CD14-positive monocyte (primary cell): ENCODE data around the gene SERP2. TPM values are rescaled to one million over a fixed set of nuclear protein-coding genes. Genes with fewer than 3 reads are reported as not detected.

Experiments used
- DNase-seq, 3 donors: peaks; one replicate each; pipeline ENCODE4 v3.0.0-alpha.2; 2011 to 2022
- H2AFZ ChIP-seq: 2 replicates; pipeline ENCODE4 v1.6.0; 2012; ENCODE audit warnings: mild to moderate bottlenecking, low read depth, low read length, inconsistent platforms; ENCODE audit not compliant: insufficient read depth, poor library complexity, severe bottlenecking
- H3K27ac ChIP-seq, 2 donors: 1 replicate in 1 of 2; 2 replicates in 1 of 2; pipeline ENCODE4 v1.5.1; 2012 to 2013; ENCODE audit warnings: low read length in 2 of 2, control low read depth in 1 of 2, inconsistent platforms in 1 of 2, low read depth in 1 of 2, mild to moderate bottlenecking in 1 of 2
- H3K27me3 ChIP-seq, 2 donors: one replicate each; pipeline versions ENCODE4 v1.6.0 to v1.6.1; 2011 to 2013; ENCODE audit warnings: low read length in 2 of 2; ENCODE audit not compliant: control insufficient read depth in 2 of 2, insufficient read depth in 2 of 2
- H3K36me3 ChIP-seq, 2 donors: replicated peaks in 1 of 2; 1 replicate in 1 of 2; 2 replicates in 1 of 2; pipeline versions ENCODE4 v1.5.1 to v1.6.1; 2012 to 2013; ENCODE audit warnings: low read length in 2 of 2, control low read depth in 1 of 2, inconsistent platforms in 1 of 2, mild to moderate bottlenecking in 1 of 2; ENCODE audit not compliant: insufficient read depth in 2 of 2, control insufficient read depth in 1 of 2
- H3K4me1 ChIP-seq, 2 donors: 1 replicate in 1 of 2; 2 replicates in 1 of 2; pipeline versions ENCODE4 v1.5.1 to v1.6.1; 2012 to 2013; ENCODE audit warnings: low read length in 2 of 2, control low read depth in 1 of 2, inconsistent platforms in 1 of 2, mild to moderate bottlenecking in 1 of 2, moderate library complexity in 1 of 2; ENCODE audit not compliant: insufficient read depth in 2 of 2, control insufficient read depth in 1 of 2
- H3K4me2 ChIP-seq: replicated peaks from 2 replicates; pipeline ENCODE3; 2012; ENCODE audit warnings: low read length, moderate library complexity, mild to moderate bottlenecking; ENCODE audit not compliant: poor library complexity, severe bottlenecking; ENCODE audit errors: extremely low read depth
- H3K4me3 ChIP-seq, 3 experiments: fragments of 200-600 bp in 1 of 3; sonication (generic) in 1 of 3; replicated peaks in 1 of 3; 1 replicate in 2 of 3; 2 replicates in 1 of 3; pipeline ENCODE4 v1.5.1; 2011 to 2013; ENCODE audit warnings: low read length in 3 of 3, mild to moderate bottlenecking in 3 of 3, control low read depth in 2 of 3, low read depth in 2 of 3, inconsistent platforms in 1 of 3, moderate library complexity in 1 of 3
- H3K79me2 ChIP-seq: 2 replicates; pipeline ENCODE4 v1.6.0; 2012; ENCODE audit warnings: mild to moderate bottlenecking, control low read depth, inconsistent platforms, low read length, moderate library complexity; ENCODE audit not compliant: insufficient read depth
- H3K9ac ChIP-seq: 2 replicates; pipeline ENCODE4 v1.6.0; 2017; ENCODE audit warnings: low read length, mild to moderate bottlenecking; ENCODE audit not compliant: insufficient read depth, poor library complexity, severe bottlenecking
- H3K9me3 ChIP-seq, 2 donors: replicated peaks in 1 of 2; 1 replicate in 1 of 2; 2 replicates in 1 of 2; pipeline versions ENCODE4 v1.5.1 to v1.6.1; 2012 to 2013; ENCODE audit warnings: low read length in 2 of 2, control low read depth in 1 of 2; ENCODE audit not compliant: control insufficient read depth in 1 of 2, insufficient read depth in 1 of 2
- H4K20me1 ChIP-seq: 2 replicates; pipeline ENCODE4 v1.6.0; 2012; ENCODE audit warnings: mild to moderate bottlenecking, low read length, control low read depth, moderate library complexity; ENCODE audit not compliant: insufficient read depth
- H3K27ac Mint-ChIP-seq, 7 donors: one replicate each; pipeline ENCODE4 v1.8.0; 2020; ENCODE audit warnings: mild to moderate bottlenecking in 7 of 7, mixed read lengths in 7 of 7, moderate library complexity in 6 of 7, inconsistent platforms in 2 of 7
- H3K27me3 Mint-ChIP-seq, 3 donors: one replicate each; pipeline ENCODE4 v1.8.0; 2021 to 2022; ENCODE audit warnings: low read depth in 3 of 3, mild to moderate bottlenecking in 3 of 3, mixed read lengths in 3 of 3, moderate library complexity in 3 of 3, inconsistent platforms in 1 of 3
- H3K36me3 Mint-ChIP-seq, 2 donors: one replicate each; pipeline ENCODE4 v1.8.0; 2020; ENCODE audit warnings: mixed read lengths in 2 of 2, inconsistent platforms in 1 of 2, mild to moderate bottlenecking in 1 of 2
- H3K4me1 Mint-ChIP-seq: one replicate; pipeline ENCODE4 v1.8.0; 2020; ENCODE audit warnings: mild to moderate bottlenecking, mixed read lengths
- H3K4me3 Mint-ChIP-seq, 2 donors: one replicate each; pipeline ENCODE4 v1.8.0; 2020; ENCODE audit warnings: mild to moderate bottlenecking in 2 of 2, mixed read lengths in 2 of 2, moderate library complexity in 1 of 2
- H3K9me3 Mint-ChIP-seq, 7 donors: one replicate each; pipeline ENCODE4 v1.8.0; 2020 to 2022; ENCODE audit warnings: mixed read lengths in 7 of 7, mild to moderate bottlenecking in 6 of 7, moderate library complexity in 6 of 7, inconsistent platforms in 2 of 7
- CTCF ChIP-seq: fragments of 200-600 bp; IDR thresholded peaks from one replicate; pipeline ENCODE4 v1.8.0; 2022; ENCODE audit warnings: antibody characterized with exemption, mild to moderate bottlenecking
- WGBS: methylation state at CpG from one replicate; pipeline ENCODE4 v1.1.5; 2013; ENCODE audit warnings: missing lambda C conversion rate; ENCODE audit not compliant: insufficient coverage; 5-methylcytosine and 5-hydroxymethylcytosine counted together
- intact Hi-C, 2 donors: fragments of 100-400 bp; cut with micrococcal nuclease; formaldehyde crosslinking; loops; one replicate each; pipeline versions ENCODE4 v1.15.0 to v1.15.1; 2023
- polyA plus RNA-seq, 3 donors: library from polyadenylated mRNA; depleted of rRNA in 1 of 3; unstranded in 2 of 3; stranded (reverse) in 1 of 3; fragments of 300-500 nt in 2 of 3; fragments of >200 nt in 1 of 3; fragmentation: Illumina TruSeq in 2 of 3; gene quantifications; 1 replicate in 2 of 3; 2 replicates in 1 of 3; pipeline ENCODE4 v1.2.3, GENCODE V29; 2012 to 2021

Gene SERP2
- polyA plus RNA-seq, 3 donors, result not detected

DNA sequence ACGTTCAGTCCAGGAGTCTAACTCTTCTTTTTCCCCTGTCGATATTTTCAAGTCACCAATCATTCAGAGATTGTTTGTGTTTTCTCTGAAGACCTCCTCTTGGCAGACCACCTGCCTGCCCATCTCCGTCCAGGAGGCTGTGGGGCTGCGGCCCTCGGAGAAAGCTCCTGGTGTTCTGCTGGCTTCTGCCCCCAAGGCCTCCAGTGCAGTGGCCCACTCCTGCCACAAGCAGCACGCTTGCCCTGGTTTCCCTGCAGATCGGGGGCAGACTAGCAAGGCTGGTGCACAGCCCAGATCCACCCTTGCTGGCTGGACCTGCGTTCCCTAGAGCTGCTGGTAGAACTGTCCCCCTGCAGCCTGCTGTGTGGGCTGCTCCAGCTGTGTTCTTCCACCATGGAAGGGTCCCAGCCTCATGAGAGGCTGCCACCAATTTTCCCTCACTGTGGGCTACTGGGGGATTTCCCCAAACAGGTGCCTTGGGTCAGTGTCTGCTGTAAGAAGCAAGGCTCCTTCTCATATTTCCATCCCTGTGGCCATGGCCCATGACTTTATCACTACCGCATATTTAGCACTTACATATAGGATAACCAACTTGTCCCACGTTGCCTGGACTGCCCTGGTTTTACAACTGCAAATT, 43.6 kb upstream of the SERP2 start:
- Histone ChIP-seq H4K20me1 (no peaks in the 10 kb centered on the region), H3K4me1 (no peaks in the 10 kb centered on the region), H3K27me3 (no peaks in the 10 kb centered on the region), H3K4me2 (no peak overlapping the region), H2AFZ (no peak overlapping the region), H3K9ac (no peak overlapping the region), H3K79me2 (no peaks in the 10 kb centered on the region), H3K27ac (no peak overlapping the region), H3K9me3 (no peaks in the 10 kb centered on the region), H3K36me3 (no peaks in the 10 kb centered on the region), H3K4me3 (no peak overlapping the region)
- Mint-ChIP-seq H3K36me3 (no peaks in the 10 kb centered on the region), H3K4me3 (no peak overlapping the region), H3K27me3 (peaks cover 1 to 7% (median 2%) of the 10 kb centered on the region in 3 donors), H3K9me3 (peaks cover 0 to 5% (median 2%) of the 10 kb centered on the region in 7 donors), H3K27ac (no peak overlapping the region), H3K4me1 (peaks cover 4% of the 10 kb centered on the region)
- 95% methylated on average over 8 of the region's 10 CpGs for WGBS
- DNase-seq, result no peak
- intact Hi-C loops, result no loop called here
- no peak for TF ChIP-seq CTCF

GRCh38 chr13:44331446-44331845, 42.2 kb upstream of the SERP2 start:
- Histone ChIP-seq H3K27me3 (no peaks in the 10 kb centered on the region), H3K9me3 (no peaks in the 10 kb centered on the region), H3K27ac (no peak overlapping the region), H3K4me1 (no peaks in the 10 kb centered on the region), H4K20me1 (no peaks in the 10 kb centered on the region), H3K79me2 (no peaks in the 10 kb centered on the region), H3K4me3 (no peak overlapping the region), H2AFZ (no peak overlapping the region), H3K4me2 (no peak overlapping the region), H3K36me3 (no peaks in the 10 kb centered on the region), H3K9ac (no peak overlapping the region)
- peaks cover 1 to 7% (median 2%) of the 10 kb centered on the region in 3 donors for H3K27me3 Mint-ChIP-seq
- no peaks in the 10 kb centered on the region for H3K36me3 Mint-ChIP-seq
- TF ChIP-seq CTCF, result no peak
- peaks cover 0 to 5% (median 2%) of the 10 kb centered on the region in 7 donors for H3K9me3 Mint-ChIP-seq
- no peak overlapping the region for H3K4me3 Mint-ChIP-seq
- no peak for DNase-seq
- intact Hi-C loops, result no loop called here
- peaks cover 4% of the 10 kb centered on the region for H3K4me1 Mint-ChIP-seq
- no peak overlapping the region for H3K27ac Mint-ChIP-seq
- 100% methylated on average over 1 of the region's 4 CpGs for WGBS
